ENCODE data around the gene NCAM1. TPM values are rescaled to one million over a fixed set of nuclear protein-coding genes. Genes with fewer than 3 reads are reported as not detected.
A peak's percentile ranks its signal among the peaks of the same experiment; 100 is the strongest.

The NCAM1 gene
- polyA plus RNA-seq, 1 donor (not counting 4 experiments of a cell fraction or from before 2014, with no cell fraction given), result 0.04 TPM

DNA sequence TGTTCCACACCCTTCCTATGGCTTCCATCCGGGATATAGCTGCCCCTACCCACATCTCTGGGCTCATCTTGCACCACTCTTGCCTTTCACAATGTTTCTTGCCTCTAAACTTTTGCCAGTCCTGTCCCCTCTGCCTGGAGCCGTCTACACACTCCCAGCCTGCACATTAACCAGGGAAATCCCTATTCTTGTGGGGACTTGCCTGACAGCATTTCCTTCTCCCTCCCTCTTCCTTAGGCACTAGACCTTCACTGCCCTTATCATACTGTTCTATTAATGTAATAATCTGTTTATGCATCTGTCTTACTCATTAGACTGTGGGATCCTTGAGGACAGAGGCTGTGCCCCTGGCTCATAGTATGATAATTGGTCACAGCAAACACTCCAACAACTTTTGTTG lies 347.4 kb downstream of the NCAM1 start:
- peak; percentile 34 for FAIRE-seq
- Histone ChIP-seq H3K4me1 (ENCODE audit: control insufficient read depth, extremely low read depth, insufficient read depth, low read length) (peaks cover 12% of the 10 kb centered on the region), H3K9me3 (ENCODE audit: control insufficient read depth, low read depth, low read length) (no peaks in the 10 kb centered on the region), H4K20me1 (ENCODE audit: control insufficient read depth, extremely low read depth, insufficient read depth, low read length) (no peaks in the 10 kb centered on the region), H3K9me1 (ENCODE audit: control insufficient read depth, extremely low read depth, insufficient read depth, low read length) (no peaks in the 10 kb centered on the region), H3K27ac (ENCODE audit: control insufficient read depth, insufficient read depth, low read length) (no peak overlapping the region), H3K4me3 (ENCODE audit: control insufficient read depth in 2 of 3, extremely low read depth in 1 of 3, insufficient read depth in 2 of 3, low read depth in 1 of 3, low read length in 3 of 3) (no peak overlapping the region), H3K4me2 (ENCODE audit: control insufficient read depth, extremely low read depth, insufficient read depth, low read depth, low read length) (peak overlapping the region; percentile 30), H2AFZ (ENCODE audit: control insufficient read depth, low read length) (peak overlapping the region; percentile 57), H3K9ac (ENCODE audit: control insufficient read depth, extremely low read depth, insufficient read depth, low read length) (no peak overlapping the region), H3K27me3 (ENCODE audit: control insufficient read depth, extremely low read depth, insufficient read depth, low read length) (no peaks in the 10 kb centered on the region), H3K36me3 (ENCODE audit: control insufficient read depth in 2 of 2, extremely low read depth in 1 of 2, insufficient read depth in 2 of 2, low read length in 2 of 2) (no peaks in the 10 kb centered on the region), H3K79me2 (ENCODE audit: control insufficient read depth, insufficient read depth, low read length) (no peaks in the 10 kb centered on the region)
- no peak for DNase-seq (ENCODE audit: low read depth, low spot score)
- dilution Hi-C loops (cut with MboI; ENCODE audit: extremely low pct_ligation_motif_present, low sequenced_read_pairs), result no loop called here
- TF ChIP-seq EZH2 (IDR thresholded peaks at IDR 0.05; ENCODE audit: low read length), result no peak
- TF ChIP-seq, protein P1, sequence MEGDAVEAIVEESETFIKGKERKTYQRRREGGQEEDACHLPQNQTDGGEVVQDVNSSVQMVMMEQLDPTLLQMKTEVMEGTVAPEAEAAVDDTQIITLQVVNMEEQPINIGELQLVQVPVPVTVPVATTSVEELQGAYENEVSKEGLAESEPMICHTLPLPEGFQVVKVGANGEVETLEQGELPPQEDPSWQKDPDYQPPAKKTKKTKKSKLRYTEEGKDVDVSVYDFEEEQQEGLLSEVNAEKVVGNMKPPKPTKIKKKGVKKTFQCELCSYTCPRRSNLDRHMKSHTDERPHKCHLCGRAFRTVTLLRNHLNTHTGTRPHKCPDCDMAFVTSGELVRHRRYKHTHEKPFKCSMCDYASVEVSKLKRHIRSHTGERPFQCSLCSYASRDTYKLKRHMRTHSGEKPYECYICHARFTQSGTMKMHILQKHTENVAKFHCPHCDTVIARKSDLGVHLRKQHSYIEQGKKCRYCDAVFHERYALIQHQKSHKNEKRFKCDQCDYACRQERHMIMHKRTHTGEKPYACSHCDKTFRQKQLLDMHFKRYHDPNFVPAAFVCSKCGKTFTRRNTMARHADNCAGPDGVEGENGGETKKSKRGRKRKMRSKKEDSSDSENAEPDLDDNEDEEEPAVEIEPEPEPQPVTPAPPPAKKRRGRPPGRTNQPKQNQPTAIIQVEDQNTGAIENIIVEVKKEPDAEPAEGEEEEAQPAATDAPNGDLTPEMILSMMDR (optimal IDR thresholded peaks at IDR 0.05 in 1 of 3, IDR thresholded peaks at IDR 0.05 in 1 of 3, conservative IDR thresholded peaks at IDR 0.05 in 1 of 3; ENCODE audit: extremely low read depth in 1 of 3, insufficient read depth in 2 of 3, low read length in 3 of 3), result no peak

DNA sequence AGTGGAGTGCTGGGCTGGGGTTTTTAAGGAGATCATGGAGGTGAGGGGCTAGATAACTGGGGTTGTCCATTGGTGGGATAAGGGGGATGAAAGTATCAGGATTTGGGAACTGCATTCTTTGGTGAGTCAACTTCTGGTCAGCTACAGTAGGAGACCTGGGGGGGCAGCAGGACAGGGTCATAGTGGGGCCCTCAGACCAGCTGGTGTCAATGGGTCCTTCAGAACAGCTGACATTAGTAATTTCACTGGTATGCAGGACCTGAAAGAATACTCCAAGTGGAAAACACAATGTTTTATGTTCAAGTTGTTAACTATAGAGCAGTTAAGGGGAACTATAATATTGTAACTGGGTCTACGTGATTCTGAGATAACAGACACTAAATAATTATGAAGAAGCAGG lies 350.3 kb downstream of the NCAM1 start:
- dilution Hi-C loops (cut with MboI; ENCODE audit: extremely low pct_ligation_motif_present, low sequenced_read_pairs), result no loop called here
- TF ChIP-seq EZH2 (IDR thresholded peaks at IDR 0.05; ENCODE audit: low read length), result no peak
- TF ChIP-seq, protein P1 (optimal IDR thresholded peaks at IDR 0.05 in 1 of 3, IDR thresholded peaks at IDR 0.05 in 1 of 3, conservative IDR thresholded peaks at IDR 0.05 in 1 of 3; ENCODE audit: extremely low read depth in 1 of 3, insufficient read depth in 2 of 3, low read length in 3 of 3), result no peak
- H3K9me1 ChIP-seq (ENCODE audit: control insufficient read depth, extremely low read depth, insufficient read depth, low read length), result no peaks in the 10 kb centered on the region
- no peak overlapping the region for H3K9ac ChIP-seq (ENCODE audit: control insufficient read depth, extremely low read depth, insufficient read depth, low read length)
- H2AFZ ChIP-seq (ENCODE audit: control insufficient read depth, low read length), result no peak overlapping the region
- H3K27me3 ChIP-seq (ENCODE audit: control insufficient read depth, extremely low read depth, insufficient read depth, low read length), result no peaks in the 10 kb centered on the region
- FAIRE-seq (no peak), DNase-seq (ENCODE audit: low read depth, low spot score) (no peak)
- H3K79me2 ChIP-seq (ENCODE audit: control insufficient read depth, insufficient read depth, low read length), result peaks cover 9% of the 10 kb centered on the region
- no peak overlapping the region for H3K4me3 ChIP-seq (ENCODE audit: control insufficient read depth in 2 of 3, extremely low read depth in 1 of 3, insufficient read depth in 2 of 3, low read depth in 1 of 3, low read length in 3 of 3)
- no peak overlapping the region for H3K27ac ChIP-seq (ENCODE audit: control insufficient read depth, insufficient read depth, low read length)
- H3K4me2 ChIP-seq (ENCODE audit: control insufficient read depth, extremely low read depth, insufficient read depth, low read depth, low read length), result no peak overlapping the region
- H4K20me1 ChIP-seq (ENCODE audit: control insufficient read depth, extremely low read depth, insufficient read depth, low read length), result no peaks in the 10 kb centered on the region
- H3K9me3 ChIP-seq (ENCODE audit: control insufficient read depth, low read depth, low read length), result no peaks in the 10 kb centered on the region
- H3K36me3 ChIP-seq (ENCODE audit: control insufficient read depth in 2 of 2, extremely low read depth in 1 of 2, insufficient read depth in 2 of 2, low read length in 2 of 2), result no peaks in the 10 kb centered on the region
- peaks cover 28% of the 10 kb centered on the region for H3K4me1 ChIP-seq (ENCODE audit: control insufficient read depth, extremely low read depth, insufficient read depth, low read length)
